ENCODE measurements around the gene LTBP4. TPM values are rescaled to one million over a fixed set of nuclear protein-coding genes. Genes with fewer than 3 reads are reported as not detected.

The LTBP4 gene
- total and polyA plus RNA-seq, 2 donors (not counting 3 experiments of a cell fraction or from before 2014, with no cell fraction given): 25.9 to 38.0 TPM

- ChIA-PET CTCF (interaction anchor here (0.6 to 4.4 kb wide), 3 partner anchors 48 to 108 kb away, joined by 3 to 50 read pairs (median 17); no protein-coding TSS in a partner anchor), POLR2A (no interaction called here)
- Histone ChIP-seq H3K4me1 (ENCODE audit: control insufficient read depth, extremely low read depth, insufficient read depth, low read length) (peaks cover 28% of the 10 kb centered on the region), H3K4me2 (ENCODE audit: insufficient read depth, low read length) (peak overlapping the region; percentile 55), H3K27me3 (ENCODE audit: control insufficient read depth in 2 of 2, insufficient read depth in 2 of 2, low read length in 2 of 2) (peaks cover 4 to 6% of the 10 kb centered on the region in 2 experiments), H2AFZ (ENCODE audit: low read depth, low read length) (peak overlapping the region; percentile 87), H3K79me2 (ENCODE audit: control insufficient read depth, insufficient read depth, low read length) (no peaks in the 10 kb centered on the region), H3K4me3 (replicated peaks in 1 of 3; ENCODE audit: insufficient read depth in 1 of 3, low read depth in 1 of 3, low read length in 3 of 3) (peak overlapping the region; percentile 21 to 57 (median 27)), H4K20me1 (replicated peaks; ENCODE audit: control insufficient read depth, extremely low read depth, insufficient read depth, low read length) (no peaks in the 10 kb centered on the region), H3K9me3 (replicated peaks; ENCODE audit: control insufficient read depth, insufficient read depth, low read length) (no peaks in the 10 kb centered on the region), H3K9me1 (replicated peaks; ENCODE audit: control insufficient read depth, extremely low read depth, insufficient read depth, low read length) (no peaks in the 10 kb centered on the region), H3K9ac (replicated peaks; ENCODE audit: extremely low read depth, insufficient read depth, low read length) (peak overlapping the region; percentile 3), H3K27ac (ENCODE audit: insufficient read depth, low read depth, low read length) (no peak overlapping the region), H3K36me3 (ENCODE audit: control insufficient read depth in 2 of 2, extremely low read depth in 1 of 2, insufficient read depth in 2 of 2, low read length in 2 of 2) (no peaks in the 10 kb centered on the region)
- BruUV-seq (replicated peaks): no TSS peak
- TF ChIP-seq CTCF (IDR thresholded peaks at IDR 0.05; ENCODE audit: extremely low read depth in 1 of 2, insufficient read depth in 1 of 2, low read depth in 1 of 2, low read length in 2 of 2): no peak
- TF ChIP-seq FOS (IDR thresholded peaks at IDR 0.05; ENCODE audit: borderline replicate concordance, insufficient read depth, low read length): no peak
- no peak for TF ChIP-seq EZH2 (IDR thresholded peaks at IDR 0.05; ENCODE audit: borderline replicate concordance, low read depth, low read length, severe bottlenecking)
- TF ChIP-seq MAX (IDR thresholded peaks at IDR 0.05; ENCODE audit: insufficient read depth, insufficient read length): no peak
- no peak for TF ChIP-seq GATA2 (IDR thresholded peaks at IDR 0.05; ENCODE audit: insufficient read depth, insufficient read length, low read depth, low read length)
- no peak for TF ChIP-seq MYC (IDR thresholded peaks at IDR 0.05; ENCODE audit: low read depth, low read length)
- dilution Hi-C loops (cut with MboI; ENCODE audit: extremely low pct_ligation_motif_present, low sequenced_read_pairs): no loop called here
- peak; percentile 60 for DNase-seq (ENCODE audit: low read depth, low spot score)
- peak; percentile 77 for FAIRE-seq
- intact Hi-C loops (cut with micrococcal nuclease): loop anchor here (5.0 kb wide), 2 partner anchors 154 to 249 kb away; partner anchors contain the start of genes C19orf47, PLD3 and SERTAD3
Observed at GRCh38 chr19:40596608-40597328, 4.4 kb upstream of the LTBP4 start.

All from endothelial cell of umbilical vein (primary cell).